H1 (cell line): ENCODE results near the gene TCFL5. TPM values are rescaled to one million over a fixed set of nuclear protein-coding genes. Genes with fewer than 3 reads are reported as not detected.

Experiments used
- GABPA ChIP-seq: IDR thresholded peaks from 2 replicates; pipeline ENCODE4 v1.6.1; 2011; ENCODE audit warnings: mild to moderate bottlenecking, low read length, moderate library complexity, borderline replicate concordance; ENCODE audit not compliant: insufficient read depth
- HDAC6 ChIP-seq: IDR thresholded peaks from one replicate; pipeline ENCODE4 v1.7.1; 2012; ENCODE audit warnings: low read depth, mild to moderate bottlenecking, inconsistent platforms, low read length, moderate library complexity
- SAP30 ChIP-seq: fragments of 300-600 bp; sonication (generic); IDR thresholded peaks from 2 replicates; pipeline ENCODE4 v1.7.1; 2012; ENCODE audit warnings: low read length, moderate library complexity, mild to moderate bottlenecking, inconsistent platforms; ENCODE audit not compliant: insufficient read depth, insufficient replicate concordance
- polyA plus RNA-seq, 7 experiments: library from polyadenylated mRNA; depleted of rRNA in 3 of 7; stranded (reverse) in 5 of 7; unstranded in 2 of 7; fragments of >200 nt in 5 of 7; fragments of 200-250 nt in 2 of 7; gene quantifications; 1 replicate in 5 of 7; 2 replicates in 1 of 7; 4 replicates in 1 of 7; pipeline versions ENCODE4 v1.2.1 to v1.2.3, GENCODE V29; 2011 to 2013; ENCODE audit warnings: missing spikeins in 2 of 7, mixed read lengths in 2 of 7
- total RNA-seq: library from RNA; stranded (reverse); fragmentation: NEBNext Ultra II Directional; extraction: Animal tissue kit (Norgen Biotek cat#: 25700); gene quantifications from 2 replicates; pipeline ENCODE4 v1.2.1, GENCODE V29; 2021

Gene TCFL5
- total and polyA plus RNA-seq, 2 of the 8 experiments (the other 6 are each of a cell fraction or from before 2014, with no cell fraction given) = 6.2 to 15.0 TPM

- TF ChIP-seq SAP30 (no peak), GABPA (no peak), HDAC6 (no peak)
Observed at GRCh38 chr20:62881662-62882395, 20.2 kb upstream of the TCFL5 start (continued).
